GM12878 (cell line): Measurements from ENCODE around the gene HSP90AB1. TPM values are rescaled to one million over a fixed set of nuclear protein-coding genes. Genes with fewer than 3 reads are reported as not detected.

ENCODE experiments used
- ATAC-seq: fragments of 200-7000 bp; cut with Tn5 transposase; 3 replicates; pipeline ENCODE4 v1.9.1; 2020; ENCODE audit warnings: mild to moderate bottlenecking, moderate library complexity
- BruUV-seq: library from RNA; stranded (reverse); fragments of 400-500 nt; replicated peaks from 2 replicates; lab custom pipeline; 2021; lab: Mats Ljungman, UMichigan
- CTCF ChIA-PET: fragments of 300-600 bp; sonication (Branson Sonifier 250); formaldehyde crosslinking; extraction: SDS; loops from one replicate; lab custom pipeline; 2021; ENCODE audit warnings: inconsistent platforms; lab: Yijun Ruan, JAX
- POLR2A ChIA-PET: fragments of 350-600 bp; formaldehyde crosslinking; extraction: SDS; loops from one replicate; lab custom pipeline; 2021; ENCODE audit warnings: inconsistent platforms; lab: Charles Lee
- RAD21 ChIA-PET: fragments of 300-600 bp; sonication (Branson Sonifier 250); formaldehyde crosslinking; loops from one replicate; lab custom pipeline; 2023; ENCODE audit warnings: antibody characterized with exemption; ENCODE audit not compliant: unreplicated experiment; lab: Charles Lee
- SMC1A ChIA-PET: fragments of 300-600 bp; sonication (Branson Sonifier 250); formaldehyde crosslinking; loops from one replicate; lab custom pipeline; 2023; ENCODE audit not compliant: unreplicated experiment, uncharacterized antibody; lab: Charles Lee
- DNase-seq: peaks from one replicate; pipeline ENCODE4 v3.0.0-alpha.2; 2011; ENCODE audit warnings: low read depth, low spot score
- FAIRE-seq: peaks from 3 replicates; lab custom pipeline; 2011; peaks lifted over from hg19 to GRCh38; lab: Jason Lieb, UNC
- H2AFZ ChIP-seq: 2 replicates; pipeline ENCODE4 v1.6.0; 2011; ENCODE audit warnings: low read depth, low read length, control low read depth; ENCODE audit not compliant: control insufficient read depth
- H3K27ac ChIP-seq: 2 replicates; pipeline ENCODE4 v1.5.1; 2011; ENCODE audit warnings: control low read depth; ENCODE audit not compliant: control insufficient read depth, insufficient read depth
- H3K27me3 ChIP-seq, 2 experiments: replicated peaks in 1 of 2; 2 replicates each; pipeline versions ENCODE4 v1.6.0 to v1.6.1; 2011; ENCODE audit warnings: low read length in 1 of 2; ENCODE audit not compliant: control insufficient read depth in 2 of 2, insufficient read depth in 2 of 2
- H3K36me3 ChIP-seq, 2 experiments: 2 replicates each; pipeline ENCODE4 v1.5.1; 2011; ENCODE audit warnings: low read length in 1 of 2; ENCODE audit not compliant: control insufficient read depth in 2 of 2, insufficient read depth in 2 of 2
- H3K4me1 ChIP-seq: 2 replicates; pipeline ENCODE4 v1.6.1; 2011; ENCODE audit warnings: mild to moderate bottlenecking, low read length, moderate library complexity, mixed read lengths; ENCODE audit not compliant: control insufficient read depth, insufficient read depth
- H3K4me2 ChIP-seq: 2 replicates; pipeline ENCODE4 v1.6.0; 2011; ENCODE audit warnings: control low read depth; ENCODE audit not compliant: control insufficient read depth, insufficient read depth
- H3K4me3 ChIP-seq: fragments of 200-600 bp; sonication (generic); 2 replicates; pipeline ENCODE4 v1.5.1; 2016
- H3K79me2 ChIP-seq: 2 replicates; pipeline ENCODE4 v1.6.0; 2011; ENCODE audit warnings: low read length; ENCODE audit not compliant: control insufficient read depth, insufficient read depth
- H3K9ac ChIP-seq: 2 replicates; pipeline ENCODE4 v1.8.0; 2011; ENCODE audit warnings: low read length, control low read depth, mixed read lengths; ENCODE audit not compliant: control insufficient read depth, insufficient read depth
- H3K9me3 ChIP-seq: replicated peaks from 3 replicates; pipeline ENCODE4 v1.5.1; 2011; ENCODE audit warnings: mild to moderate bottlenecking, low read length; ENCODE audit not compliant: control insufficient read depth, insufficient read depth
- H4K20me1 ChIP-seq: 2 replicates; pipeline ENCODE4 v1.6.0; 2011; ENCODE audit not compliant: control insufficient read depth, insufficient read depth
- BCL3 ChIP-seq: IDR thresholded peaks from 2 replicates; pipeline ENCODE4 v1.6.1; 2011; ENCODE audit warnings: borderline replicate concordance, low read depth, mild to moderate bottlenecking, moderate library complexity, low read length; ENCODE audit not compliant: insufficient read depth, poor library complexity, severe bottlenecking
- BHLHE40 ChIP-seq, 2 experiments: fragments of 450-650 bp in 1 of 2; IDR thresholded peaks; 2 replicates each; pipeline ENCODE4 v1.6.1; 2011 to 2017; ENCODE audit warnings: low read depth in 2 of 2, borderline replicate concordance in 1 of 2, improper control_type of control experiment in 1 of 2, low read length in 1 of 2, mild to moderate bottlenecking in 1 of 2
- CEBPZ ChIP-seq: fragments of 150-350 bp; IDR thresholded peaks from 2 replicates; pipeline ENCODE4 v1.6.1; 2016; ENCODE audit warnings: low read depth, low read length
- E2F4 ChIP-seq: IDR thresholded peaks from 2 replicates; pipeline ENCODE4 v1.6.1; 2012; ENCODE audit warnings: low read depth, low read length, improper control_type of control experiment
- E2F8 ChIP-seq: fragments of 450-650 bp; IDR thresholded peaks from 2 replicates; pipeline ENCODE4 v1.6.1; 2018; ENCODE audit warnings: mild to moderate bottlenecking, low read depth, moderate library complexity; ENCODE audit not compliant: partially characterized antibody
- MEF2A ChIP-seq: IDR thresholded peaks from 2 replicates; pipeline ENCODE4 v1.6.1; 2011; ENCODE audit warnings: low read depth, mild to moderate bottlenecking, low read length, moderate library complexity; ENCODE audit not compliant: insufficient read depth
- STAT3 ChIP-seq: IDR thresholded peaks from 2 replicates; pipeline ENCODE4 v1.6.1; 2011; ENCODE audit warnings: low read depth, low read length, improper control_type of control experiment
- SUPT20H ChIP-seq: IDR thresholded peaks from 2 replicates; pipeline ENCODE4 v1.6.1; 2011; ENCODE audit warnings: low read depth, mild to moderate bottlenecking, low read length, moderate library complexity, borderline replicate concordance; ENCODE audit not compliant: control insufficient read depth
- WGBS: methylation state at CpG from one replicate; pipeline ENCODE4 v1.1.6; 2016; ENCODE audit warnings: low lambda C conversion rate; ENCODE audit not compliant: insufficient replicate concordance, insufficient coverage; ENCODE audit errors: missing lambda C conversion rate; 5-methylcytosine and 5-hydroxymethylcytosine counted together
- in situ Hi-C: fragments of 300-500 bp; cut with MboI; formaldehyde crosslinking; loops from 9 replicates; pipeline ENCODE4 v1.14.3; 2018; ENCODE audit warnings: mixed read lengths
- intact Hi-C: fragments of 100-400 bp; cut with micrococcal nuclease; formaldehyde crosslinking; loops from one replicate; pipeline ENCODE4 v1.14.2; 2022; ENCODE audit not compliant: unreplicated experiment
- polyA plus RNA-seq, 11 experiments: library from polyadenylated mRNA; depleted of rRNA in 4 of 11; unstranded in 6 of 11; stranded (reverse) in 5 of 11; fragments of >200 nt; fragmentation: Nextera tagmentation in 4 of 11; fragmentation: Illumina TruSeq in 1 of 11; extraction: Ambion mirVana in 4 of 11; extraction: Trizol in 1 of 11; gene quantifications; 1 replicate in 1 of 11; 2 replicates in 10 of 11; pipeline versions ENCODE4 v1.2.1 to v1.2.3, GENCODE V29; 2011 to 2016; ENCODE audit warnings: inconsistent platforms in 2 of 11, missing spikeins in 2 of 11, low read depth in 1 of 11
- total RNA-seq, 4 experiments: library from RNA; depleted of rRNA in 3 of 4; stranded (reverse); fragments of >200 nt in 3 of 4; fragmentation: Illumina TruSeq in 1 of 4; extraction: Trizol in 1 of 4; gene quantifications; 2 replicates each; pipeline versions ENCODE4 v1.2.1 to v1.2.3, GENCODE V29; 2013 to 2021
- TF ChIP-seq, protein P1 (sequence below): IDR thresholded peaks from 2 replicates; pipeline ENCODE4 v1.6.1; 2012; ENCODE audit warnings: low read length, inconsistent platforms

HSP90AB1 gene
- total and polyA plus RNA-seq, 10 of the 15 experiments (the other 5 are each of a cell fraction or from before 2014, with no cell fraction given) = 988 to 1,682 (median 1,146) TPM

DNA sequence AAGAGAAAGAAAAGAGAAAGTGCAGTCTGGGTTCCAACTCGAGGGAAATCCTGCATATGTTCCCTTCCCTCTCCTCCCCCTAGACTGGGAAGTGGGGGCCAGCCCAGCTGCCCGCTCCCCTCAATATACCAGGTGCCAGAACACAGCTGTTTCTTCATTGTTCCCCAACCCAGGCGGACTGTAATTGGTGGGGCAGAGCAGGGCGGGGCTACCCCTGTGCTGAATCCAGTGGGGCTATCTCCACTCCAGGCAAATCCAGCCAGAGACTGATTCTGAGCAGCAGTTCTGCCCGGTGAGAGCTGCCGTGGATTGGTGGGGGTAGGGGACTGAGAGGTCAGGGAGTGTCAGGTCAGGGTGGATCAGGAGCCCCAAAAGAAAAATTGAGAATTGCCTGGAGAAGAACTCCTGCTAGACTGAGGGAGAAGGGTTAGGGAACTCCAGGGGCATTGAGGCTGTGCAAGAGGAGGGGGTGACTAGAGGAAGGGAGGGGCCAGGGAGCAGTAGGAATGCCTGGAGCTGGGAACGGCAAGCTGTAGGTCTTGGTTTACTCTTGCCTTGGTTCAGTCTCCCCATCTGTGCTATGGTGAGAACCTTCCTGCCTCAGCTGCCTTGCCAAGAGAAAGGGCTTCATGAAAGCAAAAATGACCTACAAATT is 30.1 kb upstream of the HSP90AB1 start, which contains the start of gene MYMX:
MYMX (plus strand) TSS at position 250 of the 655 bp plus-strand sequence. CDS start 546 bp downstream, outside the sequence.
- POLR2A ChIA-PET = interaction anchor here (0.7 to 1.1 kb wide), 4 partner anchors 46 to 345 kb away, joined by 3 to 6 read pairs (median 4); no protein-coding TSS in a partner anchor
- Histone ChIP-seq H3K36me3 (no peaks in the 10 kb centered on the region), H2AFZ (no peak within 1 kb of the TSS), H3K27ac (no peak within 1 kb of the TSS), H3K4me1 (peaks cover 25% of the 10 kb centered on the region), H3K27me3 (no peaks in the 10 kb centered on the region), H3K4me2 (no peak within 1 kb of the TSS), H3K9me3 (no peaks in the 10 kb centered on the region), H3K9ac (no peak within 1 kb of the TSS), H3K4me3 (no peak within 1 kb of the TSS), H3K79me2 (no peaks in the 10 kb centered on the region), H4K20me1 (no peaks in the 10 kb centered on the region)
- FAIRE-seq (no peak), ATAC-seq (no peak), DNase-seq (no peak)
- SMC1A ChIA-PET = interaction anchor here (0.8 to 1.3 kb wide), 3 partner anchors 15 to 51 kb away, joined by 3 to 6 read pairs (median 3); no protein-coding TSS in a partner anchor
- 68% methylated on average over 7 of the region's 7 CpGs for WGBS
- in situ Hi-C loops = no loop called here
- CTCF ChIA-PET = interaction anchor here (0.8 kb wide), 1 partner anchor 19 kb away, joined by 3 read pairs; no protein-coding TSS in a partner anchor
- no TSS peak for BruUV-seq
- RAD21 ChIA-PET = no interaction called here
- intact Hi-C loops = no loop called here
- no peak for TF ChIP-seq SUPT20H
- no peak for TF ChIP-seq E2F8
- TF ChIP-seq STAT3 = no peak
- TF ChIP-seq E2F4 = no peak
- TF ChIP-seq BHLHE40 (IDR thresholded peaks at IDR 0.05; ENCODE audit: borderline replicate concordance in 1 of 2, low read depth in 2 of 2, low read length in 1 of 2) = no peak
- TF ChIP-seq BCL3 = no peak
- TF ChIP-seq CEBPZ = no peak
- TF ChIP-seq, protein P1, sequence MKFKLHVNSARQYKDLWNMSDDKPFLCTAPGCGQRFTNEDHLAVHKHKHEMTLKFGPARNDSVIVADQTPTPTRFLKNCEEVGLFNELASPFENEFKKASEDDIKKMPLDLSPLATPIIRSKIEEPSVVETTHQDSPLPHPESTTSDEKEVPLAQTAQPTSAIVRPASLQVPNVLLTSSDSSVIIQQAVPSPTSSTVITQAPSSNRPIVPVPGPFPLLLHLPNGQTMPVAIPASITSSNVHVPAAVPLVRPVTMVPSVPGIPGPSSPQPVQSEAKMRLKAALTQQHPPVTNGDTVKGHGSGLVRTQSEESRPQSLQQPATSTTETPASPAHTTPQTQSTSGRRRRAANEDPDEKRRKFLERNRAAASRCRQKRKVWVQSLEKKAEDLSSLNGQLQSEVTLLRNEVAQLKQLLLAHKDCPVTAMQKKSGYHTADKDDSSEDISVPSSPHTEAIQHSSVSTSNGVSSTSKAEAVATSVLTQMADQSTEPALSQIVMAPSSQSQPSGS = no peak
- no peak for TF ChIP-seq MEF2A
